ENCODE data around the gene CD34.

GRCh38 chr1:207871117-207871649, 39.7 kb downstream of the CD34 start:
- no peak for TF ChIP-seq POLR2A (IDR thresholded peaks at IDR 0.05; ENCODE audit: low read length)
- no peak for TF ChIP-seq GATA1 (IDR thresholded peaks at IDR 0.05; ENCODE audit: low read depth, low read length)
